PFSK-1 (cell line): ENCODE measurements around the gene CSRP3.

Experiments
- FOXP2 ChIP-seq: optimal IDR thresholded peaks from 2 replicates; pipeline ENCODE3; 2011; ENCODE audit warnings: borderline replicate concordance, control low read depth, inconsistent platforms; ENCODE audit not compliant: insufficient read depth; ENCODE audit errors: extremely low read length, extremely low read depth
- REST ChIP-seq, 2 experiments: IDR thresholded peaks; 2 replicates each; pipeline versions ENCODE4 v1.6.1 to v1.8.0; 2011 to 2012; ENCODE audit warnings: low read depth in 2 of 2, low read length in 2 of 2, control low read depth in 1 of 2, inconsistent platforms in 1 of 2, mild to moderate bottlenecking in 1 of 2, moderate library complexity in 1 of 2; ENCODE audit not compliant: insufficient read depth in 1 of 2
- TAF1 ChIP-seq: IDR thresholded peaks from 2 replicates; pipeline ENCODE4 v1.6.1; 2012; ENCODE audit warnings: low read length, control low read depth, borderline replicate concordance; ENCODE audit not compliant: insufficient read depth

GRCh38 chr11:19145319-19145718 lies 56.5 kb downstream of the CSRP3 start:
- no peak for TF ChIP-seq REST (IDR thresholded peaks at IDR 0.05; ENCODE audit: insufficient read depth in 1 of 2, low read depth in 2 of 2, low read length in 2 of 2)
- TF ChIP-seq FOXP2, result no peak
- no peak for TF ChIP-seq TAF1
